Measurements from ENCODE around the gene PTPRR.

- TF ChIP-seq, protein P1, sequence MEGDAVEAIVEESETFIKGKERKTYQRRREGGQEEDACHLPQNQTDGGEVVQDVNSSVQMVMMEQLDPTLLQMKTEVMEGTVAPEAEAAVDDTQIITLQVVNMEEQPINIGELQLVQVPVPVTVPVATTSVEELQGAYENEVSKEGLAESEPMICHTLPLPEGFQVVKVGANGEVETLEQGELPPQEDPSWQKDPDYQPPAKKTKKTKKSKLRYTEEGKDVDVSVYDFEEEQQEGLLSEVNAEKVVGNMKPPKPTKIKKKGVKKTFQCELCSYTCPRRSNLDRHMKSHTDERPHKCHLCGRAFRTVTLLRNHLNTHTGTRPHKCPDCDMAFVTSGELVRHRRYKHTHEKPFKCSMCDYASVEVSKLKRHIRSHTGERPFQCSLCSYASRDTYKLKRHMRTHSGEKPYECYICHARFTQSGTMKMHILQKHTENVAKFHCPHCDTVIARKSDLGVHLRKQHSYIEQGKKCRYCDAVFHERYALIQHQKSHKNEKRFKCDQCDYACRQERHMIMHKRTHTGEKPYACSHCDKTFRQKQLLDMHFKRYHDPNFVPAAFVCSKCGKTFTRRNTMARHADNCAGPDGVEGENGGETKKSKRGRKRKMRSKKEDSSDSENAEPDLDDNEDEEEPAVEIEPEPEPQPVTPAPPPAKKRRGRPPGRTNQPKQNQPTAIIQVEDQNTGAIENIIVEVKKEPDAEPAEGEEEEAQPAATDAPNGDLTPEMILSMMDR (IDR thresholded peaks at IDR 0.05; ENCODE audit: insufficient read depth, low read length, poor library complexity, severe bottlenecking) = no peak
- no peak for TF ChIP-seq EZH2phosphoT487 (conservative IDR thresholded peaks at IDR 0.05; ENCODE audit: low read length)
Measured at GRCh38 chr12:70748809-70749208, 171.7 kb downstream of the PTPRR start.

All from SU-DHL-6 (cell line).